ENCODE results near the gene WDFY2. TPM values are rescaled to one million over a fixed set of nuclear protein-coding genes. Genes with fewer than 3 reads are reported as not detected.

Gene WDFY2
- total and polyA plus RNA-seq, 4 donors, result 4.6 to 27.3 (median 10.9) TPM

- H3K27ac ChIP-seq (ENCODE audit: low read depth in 1 of 2, low read length in 1 of 2), result no peak overlapping the region
- ATAC-seq (ENCODE audit: insufficient read depth, low FRiP score), result no peak
- H3K9me3 ChIP-seq (ENCODE audit: control insufficient read depth in 4 of 4, insufficient read depth in 3 of 4, low read length in 3 of 4), result no peaks in the 10 kb centered on the region
- H3K4me3 ChIP-seq, result no peak overlapping the region
- TF ChIP-seq, protein P1, sequence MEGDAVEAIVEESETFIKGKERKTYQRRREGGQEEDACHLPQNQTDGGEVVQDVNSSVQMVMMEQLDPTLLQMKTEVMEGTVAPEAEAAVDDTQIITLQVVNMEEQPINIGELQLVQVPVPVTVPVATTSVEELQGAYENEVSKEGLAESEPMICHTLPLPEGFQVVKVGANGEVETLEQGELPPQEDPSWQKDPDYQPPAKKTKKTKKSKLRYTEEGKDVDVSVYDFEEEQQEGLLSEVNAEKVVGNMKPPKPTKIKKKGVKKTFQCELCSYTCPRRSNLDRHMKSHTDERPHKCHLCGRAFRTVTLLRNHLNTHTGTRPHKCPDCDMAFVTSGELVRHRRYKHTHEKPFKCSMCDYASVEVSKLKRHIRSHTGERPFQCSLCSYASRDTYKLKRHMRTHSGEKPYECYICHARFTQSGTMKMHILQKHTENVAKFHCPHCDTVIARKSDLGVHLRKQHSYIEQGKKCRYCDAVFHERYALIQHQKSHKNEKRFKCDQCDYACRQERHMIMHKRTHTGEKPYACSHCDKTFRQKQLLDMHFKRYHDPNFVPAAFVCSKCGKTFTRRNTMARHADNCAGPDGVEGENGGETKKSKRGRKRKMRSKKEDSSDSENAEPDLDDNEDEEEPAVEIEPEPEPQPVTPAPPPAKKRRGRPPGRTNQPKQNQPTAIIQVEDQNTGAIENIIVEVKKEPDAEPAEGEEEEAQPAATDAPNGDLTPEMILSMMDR (IDR thresholded peaks at IDR 0.05; ENCODE audit: control extremely low read depth, extremely low read depth), result no peak
- no peak overlapping the region for H3K9ac ChIP-seq (ENCODE audit: insufficient read depth in 1 of 2, low read length in 2 of 2)
- no peak for DNase-seq
- peaks cover 0 to 15% (median 0%) of the 10 kb centered on the region in 5 donors for H3K4me1 ChIP-seq (ENCODE audit: control insufficient read depth in 5 of 5, insufficient read depth in 5 of 5, low read length in 5 of 5)
- no peaks in the 10 kb centered on the region for H3K27me3 ChIP-seq (ENCODE audit: control insufficient read depth in 3 of 3, insufficient read depth in 3 of 3, low read length in 2 of 3)
- H3K36me3 ChIP-seq (ENCODE audit: control insufficient read depth in 4 of 4, insufficient read depth in 4 of 4, low read length in 4 of 4), result no peaks in the 10 kb centered on the region
- WGBS, 2 donors, result 61 to 66% methylated on average over 2 of the region's 2 CpGs
Observed at GRCh38 chr13:51613535-51613934, 29.3 kb downstream of the WDFY2 start.

DNA sequence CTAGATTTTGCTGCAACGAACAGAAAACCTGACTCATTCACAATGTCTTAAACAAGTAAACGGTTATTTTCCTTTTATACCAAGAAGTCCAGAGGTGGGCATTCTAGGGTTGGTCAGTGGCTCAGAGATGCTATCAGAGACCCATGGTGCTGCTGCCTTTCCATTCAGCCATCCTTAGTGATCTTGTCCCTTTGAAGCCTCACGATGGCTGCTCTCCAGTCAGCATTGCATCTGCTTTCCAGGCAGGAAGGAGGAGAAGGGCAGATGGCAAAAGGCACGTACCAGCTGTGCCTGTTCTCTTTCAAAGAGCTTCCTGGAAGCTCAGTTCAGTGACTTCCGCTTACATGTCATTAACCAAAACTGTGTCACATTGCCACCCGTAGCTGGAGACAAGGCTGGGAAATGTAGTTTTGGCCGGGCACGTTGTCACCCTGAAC, 30.1 kb downstream of the WDFY2 start:
- peak overlapping the region; percentile 28 for H3K4me3 ChIP-seq
- ATAC-seq (ENCODE audit: insufficient read depth, low FRiP score) (peak; percentile 41), DNase-seq (peak; percentile 44 to 69 (median 52))
- no peaks in the 10 kb centered on the region for H3K36me3 ChIP-seq (ENCODE audit: control insufficient read depth in 4 of 4, insufficient read depth in 4 of 4, low read length in 4 of 4)
- H3K4me1 ChIP-seq (ENCODE audit: control insufficient read depth in 5 of 5, insufficient read depth in 5 of 5, low read length in 5 of 5), result peaks cover 0 to 21% (median 0%) of the 10 kb centered on the region in 5 donors
- H3K9me3 ChIP-seq (ENCODE audit: control insufficient read depth in 4 of 4, insufficient read depth in 3 of 4, low read length in 3 of 4), result no peaks in the 10 kb centered on the region
- TF ChIP-seq, protein P1 (IDR thresholded peaks at IDR 0.05; ENCODE audit: control extremely low read depth, extremely low read depth), result no peak
- H3K27me3 ChIP-seq (ENCODE audit: control insufficient read depth in 3 of 3, insufficient read depth in 3 of 3, low read length in 2 of 3), result no peaks in the 10 kb centered on the region
- H3K27ac ChIP-seq (ENCODE audit: low read depth in 1 of 2, low read length in 1 of 2), result peak overlapping the region; percentile 40 to 75
- no peak overlapping the region for H3K9ac ChIP-seq (ENCODE audit: insufficient read depth in 1 of 2, low read length in 2 of 2)
- 29 to 52% methylated on average over 8 of the region's 8 CpGs for WGBS, 2 donors

GRCh38 chr13:51618626-51619025, 34.4 kb downstream of the WDFY2 start:
- no peaks in the 10 kb centered on the region for H3K36me3 ChIP-seq (ENCODE audit: control insufficient read depth in 4 of 4, insufficient read depth in 4 of 4, low read length in 4 of 4)
- no peak overlapping the region for H3K4me3 ChIP-seq
- H3K27me3 ChIP-seq (ENCODE audit: control insufficient read depth in 3 of 3, insufficient read depth in 3 of 3, low read length in 2 of 3), result no peaks in the 10 kb centered on the region
- H3K27ac ChIP-seq (ENCODE audit: low read depth in 1 of 2, low read length in 1 of 2), result peak overlapping the region in 1 of 2 donors; percentile 2
- no peaks in the 10 kb centered on the region for H3K9me3 ChIP-seq (ENCODE audit: control insufficient read depth in 4 of 4, insufficient read depth in 3 of 4, low read length in 3 of 4)
- no peak for ATAC-seq (ENCODE audit: insufficient read depth, low FRiP score)
- no peak for DNase-seq
- WGBS, 2 donors, result 83 to 90% methylated on average over 1 of the region's 1 CpG
- peaks cover 0 to 39% (median 6%) of the 10 kb centered on the region in 5 donors for H3K4me1 ChIP-seq (ENCODE audit: control insufficient read depth in 5 of 5, insufficient read depth in 5 of 5, low read length in 5 of 5)
- no peak overlapping the region for H3K9ac ChIP-seq (ENCODE audit: insufficient read depth in 1 of 2, low read length in 2 of 2)
- TF ChIP-seq, protein P1 (IDR thresholded peaks at IDR 0.05; ENCODE audit: control extremely low read depth, extremely low read depth), result no peak

- no peaks in the 10 kb centered on the region for H3K27me3 ChIP-seq (ENCODE audit: control insufficient read depth in 3 of 3, insufficient read depth in 3 of 3, low read length in 2 of 3)
- H3K4me1 ChIP-seq (ENCODE audit: control insufficient read depth in 5 of 5, insufficient read depth in 5 of 5, low read length in 5 of 5), result peaks cover 0 to 42% (median 6%) of the 10 kb centered on the region in 5 donors
- no peak overlapping the region for H3K4me3 ChIP-seq
- H3K9ac ChIP-seq (ENCODE audit: insufficient read depth in 1 of 2, low read length in 2 of 2), result no peak overlapping the region
- WGBS, 2 donors, result 85 to 95% methylated on average over 2 of the region's 2 CpGs
- H3K36me3 ChIP-seq (ENCODE audit: control insufficient read depth in 4 of 4, insufficient read depth in 4 of 4, low read length in 4 of 4), result no peaks in the 10 kb centered on the region
- no peak for DNase-seq
- H3K9me3 ChIP-seq (ENCODE audit: control insufficient read depth in 4 of 4, insufficient read depth in 3 of 4, low read length in 3 of 4), result no peaks in the 10 kb centered on the region
- no peak for ATAC-seq (ENCODE audit: insufficient read depth, low FRiP score)
- H3K27ac ChIP-seq (ENCODE audit: low read depth in 1 of 2, low read length in 1 of 2), result peak overlapping the region in 1 of 2 donors; percentile 12
- TF ChIP-seq, protein P1 (IDR thresholded peaks at IDR 0.05; ENCODE audit: control extremely low read depth, extremely low read depth), result no peak
Observed at GRCh38 chr13:51619614-51620013, 35.4 kb downstream of the WDFY2 start.

All from lung (tissue), 12 donors.